Nephron (organoid): ENCODE data around the gene RARRES1.

ENCODE experiments used
- H3K27ac Mint-ChIP-seq, 3 experiments: 2 replicates each; pipeline ENCODE4 v1.8.0; 2020; ENCODE audit warnings: mixed read lengths in 3 of 3, mild to moderate bottlenecking in 2 of 3, moderate library complexity in 1 of 3
- H3K27me3 Mint-ChIP-seq: 2 replicates; pipeline ENCODE4 v1.8.0; 2021; ENCODE audit warnings: low read depth, mild to moderate bottlenecking, moderate library complexity, mixed read lengths
- H3K36me3 Mint-ChIP-seq: 2 replicates; pipeline ENCODE4 v1.8.0; 2020; ENCODE audit warnings: low read depth, mixed read lengths
- H3K4me1 Mint-ChIP-seq: 2 replicates; pipeline ENCODE4 v1.8.0; 2020; ENCODE audit warnings: mixed read lengths
- H3K4me3 Mint-ChIP-seq, 3 experiments: 2 replicates each; pipeline ENCODE4 v1.8.0; 2020; ENCODE audit warnings: mild to moderate bottlenecking in 3 of 3, mixed read lengths in 3 of 3, moderate library complexity in 2 of 3
- H3K9me3 Mint-ChIP-seq: 2 replicates; pipeline ENCODE4 v1.8.0; 2020; ENCODE audit warnings: mixed read lengths
- CTCF ChIP-seq, 3 experiments: fragments of 200-600 bp; sonication (generic); IDR thresholded peaks; one replicate each; pipeline ENCODE4 v1.5.0; 2021; ENCODE audit warnings: antibody characterized with exemption in 3 of 3; ENCODE audit not compliant: unreplicated experiment in 3 of 3

The RARRES1 gene

GRCh38 chr3:158749526-158749925, 17.3 kb upstream of the RARRES1 start:
- H3K9me3 Mint-ChIP-seq, result no peaks in the 10 kb centered on the region
- no peak for TF ChIP-seq CTCF (IDR thresholded peaks at IDR 0.05; ENCODE audit: unreplicated experiment in 3 of 3)
- peaks cover 21% of the 10 kb centered on the region for H3K36me3 Mint-ChIP-seq
- H3K27ac Mint-ChIP-seq, result no peak overlapping the region
- H3K27me3 Mint-ChIP-seq, result no peaks in the 10 kb centered on the region
- no peaks in the 10 kb centered on the region for H3K4me1 Mint-ChIP-seq
- no peak overlapping the region for H3K4me3 Mint-ChIP-seq

- TF ChIP-seq CTCF (IDR thresholded peaks at IDR 0.05; ENCODE audit: unreplicated experiment in 3 of 3), result no peak
- no peak overlapping the region for H3K4me3 Mint-ChIP-seq
- peaks cover 29% of the 10 kb centered on the region for H3K36me3 Mint-ChIP-seq
- H3K4me1 Mint-ChIP-seq, result no peaks in the 10 kb centered on the region
- H3K27me3 Mint-ChIP-seq, result no peaks in the 10 kb centered on the region
- H3K27ac Mint-ChIP-seq, result no peak overlapping the region
- no peaks in the 10 kb centered on the region for H3K9me3 Mint-ChIP-seq
These were observed 16.1 kb upstream of the RARRES1 start for GRCh38 chr3:158748237-158748828.

- Mint-ChIP-seq H3K36me3 (peaks cover 33% of the 10 kb centered on the region), H3K4me1 (no peaks in the 10 kb centered on the region), H3K27ac (no peak overlapping the region), H3K27me3 (no peaks in the 10 kb centered on the region), H3K4me3 (no peak overlapping the region), H3K9me3 (no peaks in the 10 kb centered on the region)
- TF ChIP-seq CTCF (IDR thresholded peaks at IDR 0.05; ENCODE audit: unreplicated experiment in 3 of 3), result no peak
These were observed 15.2 kb upstream of the RARRES1 start for GRCh38 chr3:158747417-158747816.

- TF ChIP-seq CTCF (IDR thresholded peaks at IDR 0.05; ENCODE audit: unreplicated experiment in 3 of 3), result no peak
- Mint-ChIP-seq H3K4me3 (no peak overlapping the region), H3K4me1 (no peaks in the 10 kb centered on the region), H3K27ac (no peak overlapping the region), H3K27me3 (no peaks in the 10 kb centered on the region), H3K36me3 (peaks cover 33% of the 10 kb centered on the region), H3K9me3 (no peaks in the 10 kb centered on the region)
These were observed 13.3 kb upstream of the RARRES1 start for GRCh38 chr3:158745551-158745950.

- Mint-ChIP-seq H3K4me3 (no peak overlapping the region), H3K27ac (no peak overlapping the region), H3K27me3 (no peaks in the 10 kb centered on the region), H3K36me3 (peaks cover 33% of the 10 kb centered on the region), H3K4me1 (no peaks in the 10 kb centered on the region), H3K9me3 (no peaks in the 10 kb centered on the region)
- TF ChIP-seq CTCF (IDR thresholded peaks at IDR 0.05; ENCODE audit: unreplicated experiment in 3 of 3), result no peak
These were observed 12.5 kb upstream of the RARRES1 start for GRCh38 chr3:158744567-158745288.
